K562 (cell line): Measurements from ENCODE around the gene HSPB1.

ENCODE experiments used
- EGR1 ChIP-seq: fragments of 450-650 bp; conservative IDR thresholded peaks from 2 replicates; pipeline ENCODE4 v1.6.1; 2017; ENCODE audit warnings: mild to moderate bottlenecking
- FOS ChIP-seq: IDR thresholded peaks from 3 replicates; pipeline ENCODE4 v1.6.1; 2011; ENCODE audit not compliant: insufficient read length; ENCODE audit errors: extremely low read depth
- TAF7 ChIP-seq: fragments of 450-650 bp; IDR thresholded peaks from 2 replicates; pipeline ENCODE4 v1.6.1; 2016; ENCODE audit warnings: missing genetic modification characterization, missing compliant biosample characterization
- TEAD4 ChIP-seq, 2 experiments: sonication (generic) in 1 of 2; formaldehyde crosslinking in 1 of 2; IDR thresholded peaks; 2 replicates each; pipeline versions ENCODE4 v1.6.1 to v1.8.0; 2012 to 2022; ENCODE audit warnings: borderline replicate concordance in 1 of 2, inconsistent platforms in 1 of 2, low read length in 1 of 2, mild to moderate bottlenecking in 1 of 2, missing genetic modification reagents in 1 of 2
- TF ChIP-seq, protein P1 (sequence below), 2 experiments: fragments of 200-800 bp in 1 of 2; sonication (Bioruptor generic) in 1 of 2; sonication (generic) in 1 of 2; formaldehyde crosslinking in 1 of 2; IDR thresholded peaks in 1 of 2; conservative IDR thresholded peaks in 1 of 2; 2 replicates each; pipeline versions ENCODE4 v1.5.0 to v1.6.1; 2016 to 2020; ENCODE audit warnings: missing compliant biosample characterization in 1 of 2, missing genetic modification characterization in 1 of 2, missing genetic modification reagents in 1 of 2

DNA sequence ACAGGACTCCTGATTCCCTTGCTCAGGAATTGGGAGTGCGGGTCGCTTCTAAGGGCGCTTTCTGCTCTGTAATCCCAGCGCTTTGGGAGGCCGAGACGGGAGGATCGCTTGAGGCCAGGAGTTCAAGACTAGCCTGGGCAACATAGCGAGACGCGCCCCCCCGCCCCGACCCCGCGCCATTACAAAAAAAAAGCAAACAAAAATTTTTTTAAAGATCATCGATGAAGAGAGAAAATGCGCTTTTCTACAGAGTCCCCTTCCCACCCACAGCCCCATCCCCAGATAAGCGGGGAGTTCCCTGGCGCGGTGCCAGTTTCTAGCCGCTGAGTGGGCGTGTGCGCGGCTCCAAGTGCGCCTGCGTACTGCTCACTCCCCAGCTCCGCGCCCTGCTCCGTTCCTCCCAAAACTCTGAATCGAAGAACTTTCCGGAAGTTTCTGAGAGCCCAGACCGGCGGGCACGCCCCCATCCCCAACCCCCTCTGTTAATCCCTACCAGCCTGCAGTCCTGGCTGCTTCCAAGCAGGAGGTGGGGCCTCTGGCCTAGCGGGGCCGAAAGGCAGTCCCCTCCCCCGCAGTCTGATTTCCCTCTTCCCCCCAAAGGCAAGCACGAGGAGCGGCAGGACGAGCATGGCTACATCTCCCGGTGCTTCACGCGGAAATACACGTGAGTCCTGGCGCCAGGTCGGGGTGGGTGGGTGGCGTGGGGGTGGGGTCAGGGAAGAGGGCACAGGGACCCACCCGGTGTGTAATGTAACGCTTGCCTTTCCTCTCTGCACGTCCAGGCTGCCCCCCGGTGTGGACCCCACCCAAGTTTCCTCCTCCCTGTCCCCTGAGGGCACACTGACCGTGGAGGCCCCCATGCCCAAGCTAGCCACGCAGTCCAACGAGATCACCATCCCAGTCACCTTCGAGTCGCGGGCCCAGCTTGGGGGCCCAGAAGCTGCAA lies 1.0 kb downstream of the HSPB1 start:
- TF ChIP-seq EGR1 = peak; percentile 98
- no peak for TF ChIP-seq TAF7
- TF ChIP-seq FOS = no peak
- TF ChIP-seq, protein P1, sequence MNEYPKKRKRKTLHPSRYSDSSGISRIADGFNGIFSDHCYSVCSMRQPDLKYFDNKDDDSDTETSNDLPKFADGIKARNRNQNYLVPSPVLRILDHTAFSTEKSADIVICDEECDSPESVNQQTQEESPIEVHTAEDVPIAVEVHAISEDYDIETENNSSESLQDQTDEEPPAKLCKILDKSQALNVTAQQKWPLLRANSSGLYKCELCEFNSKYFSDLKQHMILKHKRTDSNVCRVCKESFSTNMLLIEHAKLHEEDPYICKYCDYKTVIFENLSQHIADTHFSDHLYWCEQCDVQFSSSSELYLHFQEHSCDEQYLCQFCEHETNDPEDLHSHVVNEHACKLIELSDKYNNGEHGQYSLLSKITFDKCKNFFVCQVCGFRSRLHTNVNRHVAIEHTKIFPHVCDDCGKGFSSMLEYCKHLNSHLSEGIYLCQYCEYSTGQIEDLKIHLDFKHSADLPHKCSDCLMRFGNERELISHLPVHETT (CRISPR knock-in tag; conservative IDR thresholded peaks at IDR 0.05 in 1 of 2, IDR thresholded peaks at IDR 0.05 in 1 of 2) = no peak
- TF ChIP-seq TEAD4 (IDR thresholded peaks at IDR 0.05; ENCODE audit: low read length) = peak; percentile 46; the same call in 1 of the 2 replicates
- 0 out of 2 replicates have a peak, but pooled peaks have one; percentile 58 for TF ChIP-seq TEAD4 (CRISPR knock-in tag; IDR thresholded peaks at IDR 0.05; ENCODE audit: borderline replicate concordance)
